HTR-8/SVneo (cell line): Measurements from ENCODE around the gene DIS3L2.

Experiments
- DNase-seq: peaks from one replicate; pipeline ENCODE4 v3.0.0; 2011; ENCODE audit warnings: low spot score, mixed read lengths; ENCODE audit not compliant: insufficient read length
- FAIRE-seq: peaks from 2 replicates; lab custom pipeline; 2011; peaks lifted over from hg19 to GRCh38; lab: Jason Lieb, UNC

The DIS3L2 gene

GRCh38 chr2:232386490-232386739, 424.9 kb downstream of the DIS3L2 start:
- FAIRE-seq, result no peak
- no peak for DNase-seq
